Measurements from ENCODE around the gene HIGD1B. TPM values are rescaled to one million over a fixed set of nuclear protein-coding genes. Genes with fewer than 3 reads are reported as not detected.

The HIGD1B gene
- total RNA-seq, 1 experiment from 2014 or later, result not detected

DNA sequence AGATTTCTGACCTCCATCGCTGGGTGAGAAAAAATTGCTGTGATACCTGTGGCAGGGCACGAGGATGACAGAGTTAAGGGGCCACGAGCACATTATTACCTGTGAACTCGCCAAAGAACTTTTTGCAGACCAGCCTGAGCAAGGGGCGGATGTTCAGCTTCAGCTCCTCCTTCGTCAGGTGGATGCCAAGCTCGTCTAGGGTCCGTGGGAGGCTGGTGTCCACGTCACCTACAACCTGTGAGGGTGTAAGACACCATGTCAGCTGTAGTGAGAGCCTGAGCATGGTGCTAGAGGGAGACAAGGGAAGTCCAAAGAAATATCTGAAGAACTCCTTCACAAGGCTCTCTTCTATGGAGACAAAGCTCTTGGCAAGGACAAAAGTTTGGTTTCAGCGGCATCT, 17.1 kb downstream of the HIGD1B start:
- no peak for TF ChIP-seq SIN3A (IDR thresholded peaks at IDR 0.05; ENCODE audit: borderline replicate concordance, insufficient read depth, low read depth, low read length)
- no peak for TF ChIP-seq POLR2AphosphoS5 (IDR thresholded peaks at IDR 0.05; ENCODE audit: low read depth, low read length)
- TF ChIP-seq, protein P1, sequence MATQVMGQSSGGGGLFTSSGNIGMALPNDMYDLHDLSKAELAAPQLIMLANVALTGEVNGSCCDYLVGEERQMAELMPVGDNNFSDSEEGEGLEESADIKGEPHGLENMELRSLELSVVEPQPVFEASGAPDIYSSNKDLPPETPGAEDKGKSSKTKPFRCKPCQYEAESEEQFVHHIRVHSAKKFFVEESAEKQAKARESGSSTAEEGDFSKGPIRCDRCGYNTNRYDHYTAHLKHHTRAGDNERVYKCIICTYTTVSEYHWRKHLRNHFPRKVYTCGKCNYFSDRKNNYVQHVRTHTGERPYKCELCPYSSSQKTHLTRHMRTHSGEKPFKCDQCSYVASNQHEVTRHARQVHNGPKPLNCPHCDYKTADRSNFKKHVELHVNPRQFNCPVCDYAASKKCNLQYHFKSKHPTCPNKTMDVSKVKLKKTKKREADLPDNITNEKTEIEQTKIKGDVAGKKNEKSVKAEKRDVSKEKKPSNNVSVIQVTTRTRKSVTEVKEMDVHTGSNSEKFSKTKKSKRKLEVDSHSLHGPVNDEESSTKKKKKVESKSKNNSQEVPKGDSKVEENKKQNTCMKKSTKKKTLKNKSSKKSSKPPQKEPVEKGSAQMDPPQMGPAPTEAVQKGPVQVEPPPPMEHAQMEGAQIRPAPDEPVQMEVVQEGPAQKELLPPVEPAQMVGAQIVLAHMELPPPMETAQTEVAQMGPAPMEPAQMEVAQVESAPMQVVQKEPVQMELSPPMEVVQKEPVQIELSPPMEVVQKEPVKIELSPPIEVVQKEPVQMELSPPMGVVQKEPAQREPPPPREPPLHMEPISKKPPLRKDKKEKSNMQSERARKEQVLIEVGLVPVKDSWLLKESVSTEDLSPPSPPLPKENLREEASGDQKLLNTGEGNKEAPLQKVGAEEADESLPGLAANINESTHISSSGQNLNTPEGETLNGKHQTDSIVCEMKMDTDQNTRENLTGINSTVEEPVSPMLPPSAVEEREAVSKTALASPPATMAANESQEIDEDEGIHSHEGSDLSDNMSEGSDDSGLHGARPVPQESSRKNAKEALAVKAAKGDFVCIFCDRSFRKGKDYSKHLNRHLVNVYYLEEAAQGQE (IDR thresholded peaks at IDR 0.05; ENCODE audit: insufficient read depth in 1 of 2, low read depth in 2 of 2, low read length in 1 of 2), result no peak
- TF ChIP-seq, protein P2, sequence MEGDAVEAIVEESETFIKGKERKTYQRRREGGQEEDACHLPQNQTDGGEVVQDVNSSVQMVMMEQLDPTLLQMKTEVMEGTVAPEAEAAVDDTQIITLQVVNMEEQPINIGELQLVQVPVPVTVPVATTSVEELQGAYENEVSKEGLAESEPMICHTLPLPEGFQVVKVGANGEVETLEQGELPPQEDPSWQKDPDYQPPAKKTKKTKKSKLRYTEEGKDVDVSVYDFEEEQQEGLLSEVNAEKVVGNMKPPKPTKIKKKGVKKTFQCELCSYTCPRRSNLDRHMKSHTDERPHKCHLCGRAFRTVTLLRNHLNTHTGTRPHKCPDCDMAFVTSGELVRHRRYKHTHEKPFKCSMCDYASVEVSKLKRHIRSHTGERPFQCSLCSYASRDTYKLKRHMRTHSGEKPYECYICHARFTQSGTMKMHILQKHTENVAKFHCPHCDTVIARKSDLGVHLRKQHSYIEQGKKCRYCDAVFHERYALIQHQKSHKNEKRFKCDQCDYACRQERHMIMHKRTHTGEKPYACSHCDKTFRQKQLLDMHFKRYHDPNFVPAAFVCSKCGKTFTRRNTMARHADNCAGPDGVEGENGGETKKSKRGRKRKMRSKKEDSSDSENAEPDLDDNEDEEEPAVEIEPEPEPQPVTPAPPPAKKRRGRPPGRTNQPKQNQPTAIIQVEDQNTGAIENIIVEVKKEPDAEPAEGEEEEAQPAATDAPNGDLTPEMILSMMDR (IDR thresholded peaks at IDR 0.05), result no peak
- no peak for TF ChIP-seq TCF7L2 (IDR thresholded peaks at IDR 0.05; ENCODE audit: low read depth, low read length)
- Histone ChIP-seq H3K27ac (ENCODE audit: low read length) (no peak overlapping the region), H3K4me3 (ENCODE audit: low read depth in 2 of 2, low read length in 2 of 2) (no peak overlapping the region), H3K4me1 (ENCODE audit: control insufficient read depth, insufficient read depth, low read length) (no peaks in the 10 kb centered on the region), H3K27me3 (ENCODE audit: control insufficient read depth, insufficient read depth, low read length) (no peaks in the 10 kb centered on the region), H3K9me3 (ENCODE audit: control insufficient read depth, insufficient read depth, low read depth, low read length) (no peaks in the 10 kb centered on the region), H3K36me3 (ENCODE audit: control insufficient read depth, insufficient read depth, low read length) (peaks cover 14% of the 10 kb centered on the region)
- POLR2A ChIA-PET, result no interaction called here
- in situ Hi-C loops (cut with HindIII; ENCODE audit: low pct_unique_long_range_greater_than_20kb, low sequenced_read_pairs) (no loop called here), intact Hi-C loops (cut with micrococcal nuclease; ENCODE audit: unreplicated experiment) (loop anchor here (5.0 kb wide), 1 partner anchor 88 kb away; no protein-coding TSS in a partner anchor)
- no peak for DNase-seq (ENCODE audit: low read depth, low spot score)
- peak; percentile 42; the same call in 1 of the 2 replicates for ATAC-seq
- CTCF ChIA-PET, result interaction anchor here (0.7 to 1.5 kb wide), 2 partner anchors 45 to 85 kb away, joined by 3 to 4 read pairs; no protein-coding TSS in a partner anchor
- no TSS peak for BruUV-seq (replicated peaks)

GRCh38 chr17:44865231-44865660, 17.6 kb downstream of the HIGD1B start:
- CTCF ChIA-PET, result interaction anchor here (0.7 to 1.5 kb wide), 2 partner anchors 44 to 86 kb away, joined by 3 to 4 read pairs; no protein-coding TSS in a partner anchor
- Histone ChIP-seq H3K27ac (ENCODE audit: low read length) (no peak overlapping the region), H3K4me3 (ENCODE audit: low read depth in 2 of 2, low read length in 2 of 2) (no peak overlapping the region), H3K36me3 (ENCODE audit: control insufficient read depth, insufficient read depth, low read length) (peaks cover 12% of the 10 kb centered on the region), H3K4me1 (ENCODE audit: control insufficient read depth, insufficient read depth, low read length) (no peaks in the 10 kb centered on the region), H3K9me3 (ENCODE audit: control insufficient read depth, insufficient read depth, low read depth, low read length) (no peaks in the 10 kb centered on the region), H3K27me3 (ENCODE audit: control insufficient read depth, insufficient read depth, low read length) (no peaks in the 10 kb centered on the region)
- intact Hi-C loops (cut with micrococcal nuclease; ENCODE audit: unreplicated experiment) (loop anchor here (5.0 kb wide), 1 partner anchor 88 kb away; no protein-coding TSS in a partner anchor), in situ Hi-C loops (cut with HindIII; ENCODE audit: low pct_unique_long_range_greater_than_20kb, low sequenced_read_pairs) (no loop called here)
- POLR2A ChIA-PET, result no interaction called here
- peak; percentile 83 for ATAC-seq
- BruUV-seq (replicated peaks), result no TSS peak
- TF ChIP-seq, protein P2 (IDR thresholded peaks at IDR 0.05), result peak; percentile 82
- TF ChIP-seq SIN3A (IDR thresholded peaks at IDR 0.05; ENCODE audit: borderline replicate concordance, insufficient read depth, low read depth, low read length), result no peak
- peak; percentile 47 for DNase-seq (ENCODE audit: low read depth, low spot score)

Measured in Panc1 (cell line).